ENCODE measurements around the gene PHB1.

PHB1 gene

DNA sequence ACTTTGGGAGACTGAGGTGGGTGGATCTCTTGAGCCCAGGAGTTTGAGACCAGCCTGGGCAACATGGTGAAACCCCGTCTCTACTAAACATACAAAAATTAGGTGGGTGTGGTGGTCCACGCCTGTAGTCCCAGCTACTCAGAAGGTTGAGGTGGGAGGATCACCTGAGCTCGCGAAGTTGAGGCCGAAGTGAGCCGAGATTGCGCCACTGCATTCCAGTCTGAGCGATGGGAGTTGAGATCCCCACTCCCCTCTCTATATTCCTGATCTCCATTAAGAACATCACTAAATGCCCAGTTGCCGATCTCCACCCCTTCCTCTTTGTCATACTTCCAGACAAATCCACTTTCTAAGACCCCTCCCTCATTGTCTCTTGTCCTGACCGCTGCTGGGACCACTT, 28.3 kb downstream of the PHB1 start:
- no peak overlapping the region for H3K9ac ChIP-seq (ENCODE audit: low read depth, low read length)
- H3K36me3 ChIP-seq (ENCODE audit: insufficient read depth, low read length) = no peaks in the 10 kb centered on the region
- H3K4me3 ChIP-seq (ENCODE audit: low read length) = no peak overlapping the region
- no peaks in the 10 kb centered on the region for H3K4me1 ChIP-seq (ENCODE audit: insufficient read depth, low read length)
- H3K27ac ChIP-seq (ENCODE audit: low read depth, low read length) = no peak overlapping the region
- 93% methylated on average over 9 of the region's 10 CpGs for WGBS
- no peaks in the 10 kb centered on the region for H3K27me3 ChIP-seq (ENCODE audit: insufficient read depth, low read length)
- H3K9me3 ChIP-seq (ENCODE audit: insufficient read depth, low read depth, low read length) = no peaks in the 10 kb centered on the region

DNA sequence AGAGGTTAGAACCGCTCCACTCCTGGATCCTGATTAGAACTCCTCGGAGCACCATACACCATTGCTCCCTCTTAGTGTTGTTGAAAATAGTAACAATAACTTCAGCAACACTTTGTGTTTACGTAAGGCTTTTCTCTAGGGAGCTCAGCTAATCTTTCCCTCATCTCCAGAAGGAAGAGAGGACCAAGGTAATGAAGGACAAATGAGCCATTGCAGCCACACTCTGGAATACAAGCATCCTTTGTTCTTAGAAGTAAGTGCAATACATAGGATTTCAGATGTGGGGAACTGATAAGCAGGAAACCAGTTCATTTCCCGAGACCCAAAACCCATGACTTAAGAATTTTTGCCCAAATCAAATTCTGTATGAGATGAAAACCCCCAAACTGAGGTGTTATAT, 29.7 kb downstream of the PHB1 start:
- H3K4me3 ChIP-seq (ENCODE audit: low read length) = no peak overlapping the region

DNA sequence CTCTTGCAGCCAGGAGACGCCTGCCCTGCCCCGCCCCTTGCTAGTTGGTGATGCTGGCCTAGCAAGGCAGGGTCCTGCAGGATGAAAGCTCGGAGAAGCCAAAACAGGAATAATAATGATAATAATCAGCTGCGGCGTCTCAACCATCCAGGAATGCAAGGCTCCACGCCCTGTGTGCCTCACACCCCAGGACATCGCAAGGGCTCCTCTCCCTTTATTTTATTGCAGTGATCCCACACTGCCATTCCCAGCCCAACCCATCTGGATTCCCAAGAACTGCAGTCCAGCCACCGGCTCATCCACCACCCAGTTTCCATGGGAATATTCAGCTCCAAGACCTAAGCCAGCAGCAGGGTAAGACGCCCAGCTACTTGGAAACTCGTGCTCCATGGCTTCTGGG, 31.6 kb downstream of the PHB1 start:
- Histone ChIP-seq H3K27ac (ENCODE audit: low read depth, low read length) (no peak overlapping the region), H3K27me3 (ENCODE audit: insufficient read depth, low read length) (no peaks in the 10 kb centered on the region), H3K36me3 (ENCODE audit: insufficient read depth, low read length) (no peaks in the 10 kb centered on the region), H3K9me3 (ENCODE audit: insufficient read depth, low read depth, low read length) (no peaks in the 10 kb centered on the region), H3K9ac (ENCODE audit: low read depth, low read length) (no peak overlapping the region), H3K4me1 (ENCODE audit: insufficient read depth, low read length) (no peaks in the 10 kb centered on the region), H3K4me3 (ENCODE audit: low read length) (no peak overlapping the region)
- WGBS = 91% methylated on average over 10 of the region's 10 CpGs

More for the DNA sequence above, 29.7 kb downstream of the PHB1 start:
- 94% methylated on average over 3 of the region's 4 CpGs for WGBS
- Histone ChIP-seq H3K27me3 (ENCODE audit: insufficient read depth, low read length) (no peaks in the 10 kb centered on the region), H3K9ac (ENCODE audit: low read depth, low read length) (no peak overlapping the region), H3K36me3 (ENCODE audit: insufficient read depth, low read length) (no peaks in the 10 kb centered on the region), H3K27ac (ENCODE audit: low read depth, low read length) (no peak overlapping the region), H3K4me1 (ENCODE audit: insufficient read depth, low read length) (no peaks in the 10 kb centered on the region), H3K9me3 (ENCODE audit: insufficient read depth, low read depth, low read length) (no peaks in the 10 kb centered on the region)

DNA sequence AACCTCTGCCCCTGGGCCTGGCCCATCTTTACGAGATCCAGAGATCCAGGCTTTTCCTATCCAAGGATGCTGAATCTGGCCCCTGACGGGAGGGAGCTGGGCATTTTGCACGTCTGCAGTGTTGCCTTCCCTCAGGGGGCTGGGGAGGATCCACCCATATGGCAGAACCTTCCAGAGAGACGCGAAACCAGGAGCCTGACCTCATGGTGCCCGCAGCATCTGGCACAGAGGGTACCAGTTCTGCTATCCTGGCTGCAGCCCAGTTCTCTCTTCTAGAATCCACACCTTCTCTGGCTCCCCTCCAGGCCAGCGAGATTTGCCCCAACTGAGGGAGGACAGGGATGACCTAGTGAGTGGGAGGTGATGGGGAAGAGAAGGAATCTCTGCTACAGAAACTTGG, 32.1 kb downstream of the PHB1 start:
- no peak overlapping the region for H3K9ac ChIP-seq (ENCODE audit: low read depth, low read length)
- no peak overlapping the region for H3K4me3 ChIP-seq (ENCODE audit: low read length)
- H3K27ac ChIP-seq (ENCODE audit: low read depth, low read length) = no peak overlapping the region
- no peaks in the 10 kb centered on the region for H3K36me3 ChIP-seq (ENCODE audit: insufficient read depth, low read length)
- WGBS = 87% methylated on average over 7 of the region's 7 CpGs
- H3K9me3 ChIP-seq (ENCODE audit: insufficient read depth, low read depth, low read length) = no peaks in the 10 kb centered on the region
- no peaks in the 10 kb centered on the region for H3K27me3 ChIP-seq (ENCODE audit: insufficient read depth, low read length)
- H3K4me1 ChIP-seq (ENCODE audit: insufficient read depth, low read length) = no peaks in the 10 kb centered on the region

DNA sequence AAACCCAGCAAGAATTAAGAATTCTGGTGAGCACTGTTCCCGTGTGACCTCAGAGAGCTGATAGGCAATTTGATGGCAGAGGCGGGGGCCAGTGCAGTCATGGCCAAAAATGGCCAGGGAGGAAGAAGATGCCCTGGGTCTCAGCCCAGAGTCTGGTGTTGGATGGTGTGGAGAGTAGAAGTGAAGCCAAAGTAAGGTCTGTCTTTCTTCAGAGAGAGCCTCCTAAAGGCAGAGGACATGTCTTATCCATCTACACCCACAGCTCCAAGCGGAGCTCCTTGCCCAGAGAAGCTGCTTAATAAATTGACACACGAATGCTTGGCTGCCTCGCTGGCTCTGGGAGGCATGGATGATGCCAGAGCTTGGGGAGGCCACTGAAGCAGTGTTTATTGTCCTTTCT, 32.9 kb downstream of the PHB1 start:
- no peaks in the 10 kb centered on the region for H3K27me3 ChIP-seq (ENCODE audit: insufficient read depth, low read length)
- no peaks in the 10 kb centered on the region for H3K36me3 ChIP-seq (ENCODE audit: insufficient read depth, low read length)
- H3K4me3 ChIP-seq (ENCODE audit: low read length) = no peak overlapping the region
- no peaks in the 10 kb centered on the region for H3K9me3 ChIP-seq (ENCODE audit: insufficient read depth, low read depth, low read length)
- no peak overlapping the region for H3K9ac ChIP-seq (ENCODE audit: low read depth, low read length)
- no peak overlapping the region for H3K27ac ChIP-seq (ENCODE audit: low read depth, low read length)
- H3K4me1 ChIP-seq (ENCODE audit: insufficient read depth, low read length) = no peaks in the 10 kb centered on the region
- 92% methylated on average over 5 of the region's 5 CpGs for WGBS

DNA sequence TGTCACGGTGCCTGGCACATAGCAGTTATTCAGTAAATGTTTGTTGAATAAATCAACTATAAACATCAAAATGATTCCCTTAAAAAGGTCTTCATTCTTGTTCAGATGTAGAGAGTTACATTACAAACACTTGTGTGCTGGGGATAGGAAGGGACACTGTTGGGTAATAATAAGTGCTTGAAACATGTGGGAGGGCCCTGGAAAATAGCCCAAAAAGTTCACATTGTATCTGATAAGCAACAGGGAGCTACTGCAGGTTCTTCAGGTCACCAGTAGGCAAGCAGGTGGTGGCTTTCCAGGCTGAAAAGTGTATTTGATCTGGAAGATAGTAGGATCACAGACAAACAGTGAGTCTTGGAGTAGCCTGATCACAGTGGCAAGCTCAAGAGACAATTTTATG, 33.6 kb downstream of the PHB1 start:
- H3K9ac ChIP-seq (ENCODE audit: low read depth, low read length) = no peak overlapping the region
- no peak overlapping the region for H3K27ac ChIP-seq (ENCODE audit: low read depth, low read length)
- no peaks in the 10 kb centered on the region for H3K9me3 ChIP-seq (ENCODE audit: insufficient read depth, low read depth, low read length)
- H3K4me3 ChIP-seq (ENCODE audit: low read length) = no peak overlapping the region
- no peaks in the 10 kb centered on the region for H3K4me1 ChIP-seq (ENCODE audit: insufficient read depth, low read length)
- H3K27me3 ChIP-seq (ENCODE audit: insufficient read depth, low read length) = no peaks in the 10 kb centered on the region
- 100% methylated on average over 1 of the region's 1 CpG for WGBS
- no peaks in the 10 kb centered on the region for H3K36me3 ChIP-seq (ENCODE audit: insufficient read depth, low read length)

DNA sequence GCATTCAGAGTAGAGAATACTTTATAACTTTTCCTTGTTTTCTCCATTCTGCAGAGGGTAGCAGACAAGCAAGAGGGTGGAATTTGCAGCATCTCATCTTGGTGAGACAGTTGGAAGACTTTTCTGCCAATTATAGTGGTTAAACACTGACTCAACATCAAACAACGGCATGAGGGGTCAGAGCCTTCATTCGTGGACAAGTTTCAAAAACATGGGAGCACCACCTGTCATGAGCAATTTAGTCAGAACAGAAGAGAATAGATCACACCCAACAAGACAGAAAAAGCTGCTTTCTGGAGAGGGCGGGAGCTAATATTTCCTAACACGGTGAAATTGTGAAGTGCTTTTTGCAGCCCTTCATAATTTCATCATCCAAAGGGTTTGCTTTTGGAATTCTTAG, 34.8 kb downstream of the PHB1 start:
- H3K36me3 ChIP-seq (ENCODE audit: insufficient read depth, low read length) = no peaks in the 10 kb centered on the region
- H3K4me1 ChIP-seq (ENCODE audit: insufficient read depth, low read length) = no peaks in the 10 kb centered on the region
- no peak overlapping the region for H3K27ac ChIP-seq (ENCODE audit: low read depth, low read length)
- H3K9me3 ChIP-seq (ENCODE audit: insufficient read depth, low read depth, low read length) = no peaks in the 10 kb centered on the region
- 94% methylated on average over 4 of the region's 4 CpGs for WGBS
- no peak overlapping the region for H3K4me3 ChIP-seq (ENCODE audit: low read length)
- H3K9ac ChIP-seq (ENCODE audit: low read depth, low read length) = no peak overlapping the region
- no peaks in the 10 kb centered on the region for H3K27me3 ChIP-seq (ENCODE audit: insufficient read depth, low read length)

DNA sequence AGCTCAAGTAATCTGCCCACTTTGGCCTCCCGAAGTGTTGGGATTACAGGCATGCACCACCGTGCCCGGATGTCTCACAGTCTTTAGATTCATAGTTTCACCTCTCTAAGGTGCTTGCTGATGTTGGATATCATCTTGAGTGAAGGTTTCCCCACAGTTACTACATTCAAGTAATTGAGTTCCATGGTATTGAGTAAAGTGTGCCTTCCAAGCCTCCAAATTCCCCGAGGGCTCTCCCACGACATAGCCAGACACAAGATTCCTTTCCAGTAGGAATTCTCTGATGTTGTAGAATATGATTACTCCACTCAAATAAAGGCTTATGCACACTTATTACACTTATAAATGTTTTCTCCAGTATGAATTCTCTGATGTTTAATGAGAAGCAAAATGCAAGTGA, 36.4 kb downstream of the PHB1 start:
- H3K9ac ChIP-seq (ENCODE audit: low read depth, low read length) = no peak overlapping the region
- H3K4me1 ChIP-seq (ENCODE audit: insufficient read depth, low read length) = no peaks in the 10 kb centered on the region
- whole genome bisulfite sequencing = 86% methylated on average over 3 of the region's 5 CpGs
- H3K27ac ChIP-seq (ENCODE audit: low read depth, low read length) = no peak overlapping the region
- no peak overlapping the region for H3K4me3 ChIP-seq (ENCODE audit: low read length)
- H3K36me3 ChIP-seq (ENCODE audit: insufficient read depth, low read length) = no peaks in the 10 kb centered on the region
- no peaks in the 10 kb centered on the region for H3K9me3 ChIP-seq (ENCODE audit: insufficient read depth, low read depth, low read length)
- no peaks in the 10 kb centered on the region for H3K27me3 ChIP-seq (ENCODE audit: insufficient read depth, low read length)

DNA sequence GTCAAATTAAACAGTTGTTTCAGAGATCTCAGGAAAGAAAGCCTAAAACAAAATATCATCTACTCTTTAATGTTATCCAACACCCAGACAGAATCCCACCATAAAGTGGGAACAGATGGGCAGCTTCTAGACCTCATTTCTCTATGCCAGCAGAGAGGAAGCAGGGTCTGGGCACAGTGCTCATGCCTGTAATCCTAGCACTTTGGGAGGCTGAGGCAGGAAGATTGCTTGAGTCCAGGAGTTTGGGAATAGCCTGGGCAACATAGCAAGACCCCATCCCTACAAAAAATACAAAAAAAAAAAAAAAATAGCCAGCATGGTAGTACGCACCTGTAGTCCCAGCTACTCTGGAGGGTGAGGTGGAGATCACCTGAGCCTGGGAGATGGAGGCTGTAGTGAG, 39.1 kb downstream of the PHB1 start:
- H3K27ac ChIP-seq (ENCODE audit: low read depth, low read length) = no peak overlapping the region
- H3K27me3 ChIP-seq (ENCODE audit: insufficient read depth, low read length) = no peaks in the 10 kb centered on the region
- H3K4me3 ChIP-seq (ENCODE audit: low read length) = no peak overlapping the region
- no peaks in the 10 kb centered on the region for H3K9me3 ChIP-seq (ENCODE audit: insufficient read depth, low read depth, low read length)
- 100% methylated on average over 1 of the region's 1 CpG for WGBS
- no peaks in the 10 kb centered on the region for H3K36me3 ChIP-seq (ENCODE audit: insufficient read depth, low read length)
- peaks cover 15% of the 10 kb centered on the region for H3K4me1 ChIP-seq (ENCODE audit: insufficient read depth, low read length)
- H3K9ac ChIP-seq (ENCODE audit: low read depth, low read length) = no peak overlapping the region

DNA sequence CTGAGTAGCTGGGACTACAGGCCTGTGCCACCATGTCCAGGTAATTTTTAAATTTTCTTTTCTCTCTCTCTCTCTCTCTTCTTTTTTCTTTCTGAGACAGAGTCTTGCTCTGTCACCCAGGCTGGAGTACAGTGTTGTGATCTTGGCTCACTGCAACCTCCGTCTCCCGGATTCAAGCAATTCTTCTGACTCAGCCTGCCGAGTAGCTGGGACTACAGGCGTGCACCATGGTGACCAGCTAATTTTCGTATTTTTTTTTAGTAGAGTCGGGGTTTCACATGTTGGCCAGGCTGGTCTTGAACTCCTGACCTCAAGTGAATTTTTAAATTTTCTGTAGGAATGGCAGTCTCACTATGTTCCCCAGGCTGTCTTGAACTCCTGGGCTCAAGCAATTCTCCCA, 41.6 kb downstream of the PHB1 start:
- Histone ChIP-seq H3K27me3 (ENCODE audit: insufficient read depth, low read length) (no peaks in the 10 kb centered on the region), H3K4me3 (ENCODE audit: low read length) (no peak overlapping the region), H3K9ac (ENCODE audit: low read depth, low read length) (no peak overlapping the region), H3K36me3 (ENCODE audit: insufficient read depth, low read length) (no peaks in the 10 kb centered on the region), H3K4me1 (ENCODE audit: insufficient read depth, low read length) (peaks cover 21% of the 10 kb centered on the region), H3K27ac (ENCODE audit: low read depth, low read length) (no peak overlapping the region), H3K9me3 (ENCODE audit: insufficient read depth, low read depth, low read length) (no peaks in the 10 kb centered on the region)
- WGBS = 92% methylated on average over 6 of the region's 6 CpGs

DNA sequence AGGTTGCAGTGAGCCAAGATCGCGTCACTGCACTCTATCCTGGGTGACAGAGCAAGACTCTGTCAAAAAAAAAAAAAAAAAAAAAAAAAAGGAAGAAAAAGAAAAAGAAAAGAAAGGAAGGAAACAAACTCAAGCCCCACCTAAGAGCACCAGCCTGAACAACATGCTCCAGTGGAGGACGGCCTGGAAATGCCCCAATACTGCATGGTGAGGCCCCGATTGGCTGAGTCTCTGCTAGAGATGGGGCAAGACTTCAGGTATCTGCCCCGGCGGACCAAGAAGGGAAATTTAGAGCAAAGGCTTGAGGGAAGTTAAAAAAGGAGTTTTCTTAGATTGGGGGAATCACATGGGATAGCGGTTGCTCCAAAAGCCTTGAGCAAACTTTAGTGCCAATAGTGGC, 42.3 kb downstream of the PHB1 start:
- Histone ChIP-seq H3K4me3 (ENCODE audit: low read length) (no peak overlapping the region), H3K9me3 (ENCODE audit: insufficient read depth, low read depth, low read length) (no peaks in the 10 kb centered on the region), H3K4me1 (ENCODE audit: insufficient read depth, low read length) (peaks cover 21% of the 10 kb centered on the region), H3K27ac (ENCODE audit: low read depth, low read length) (no peak overlapping the region), H3K36me3 (ENCODE audit: insufficient read depth, low read length) (no peaks in the 10 kb centered on the region), H3K9ac (ENCODE audit: low read depth, low read length) (no peak overlapping the region), H3K27me3 (ENCODE audit: insufficient read depth, low read length) (no peaks in the 10 kb centered on the region)
- 81% methylated on average over 7 of the region's 7 CpGs for WGBS
